IPS-NIHi7 (cell line): ENCODE results near the gene ANXA9.
A peak's percentile ranks its signal among the peaks of the same experiment; 100 is the strongest.

Experiments used
- DNase-seq: peaks from one replicate; pipeline ENCODE4 v3.0.0; 2012; ENCODE audit warnings: mixed read lengths; ENCODE audit errors: extremely low spot score

ANXA9 gene

GRCh38 chr1:151003180-151003579 is 21.1 kb downstream of the ANXA9 start:
- no peak for DNase-seq

GRCh38 chr1:151005729-151006319 is 23.7 kb downstream of the ANXA9 start:
- DNase-seq, result no peak

DNA sequence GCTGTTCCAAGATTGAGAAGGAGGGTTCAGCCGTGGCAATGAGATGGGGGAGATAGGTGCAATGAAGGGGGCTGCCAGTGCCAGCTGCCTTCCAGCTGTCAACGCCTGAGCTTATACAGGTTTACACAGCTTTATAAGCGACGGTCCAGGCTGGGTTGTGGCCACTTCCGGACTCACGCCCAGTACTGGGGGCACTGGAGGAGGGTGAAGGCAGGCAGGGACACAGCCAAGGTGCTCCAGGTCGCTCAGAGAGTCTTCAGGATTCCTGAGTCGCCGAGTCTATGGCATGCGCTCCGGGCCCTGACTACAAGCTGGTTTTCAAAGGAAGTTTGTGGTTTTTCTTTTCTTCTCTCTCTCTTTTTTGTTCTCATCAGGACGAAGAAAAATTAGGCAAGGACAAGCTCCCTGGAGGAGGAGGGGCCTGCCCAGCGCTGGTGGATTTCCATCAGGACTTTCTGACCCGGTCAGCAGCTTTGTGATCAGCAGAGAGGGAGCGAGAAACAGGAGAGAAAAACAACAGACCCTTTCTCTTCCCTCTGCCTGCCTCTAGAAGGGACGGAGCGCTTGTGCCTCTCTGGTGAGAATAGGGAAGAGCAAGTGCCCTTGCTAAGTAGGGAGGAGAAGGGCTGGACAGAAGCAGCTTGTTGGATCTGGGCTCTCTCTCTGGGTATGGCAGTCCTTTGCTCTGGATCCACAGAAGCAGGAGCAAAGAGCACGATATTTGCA is 24.4 kb downstream of the ANXA9 start, which contains the start of gene MINDY1:
Gene MINDY1 (minus strand): TSS at position 576 of the 726 bp plus-strand sequence. CDS start 4,285 bp downstream, outside the sequence.
- DNase-seq, result peak; percentile 85

- no peak for DNase-seq
Measured at GRCh38 chr1:151007853-151008243, 25.8 kb downstream of the ANXA9 start.

GRCh38 chr1:151008244-151009205 is 26.4 kb downstream of the ANXA9 start, which contains the start of gene PRUNE1:
Gene PRUNE1 (plus strand): TSS chr1:151008449. CDS start chr1:151008633, 184 bp downstream.
- peak; percentile 99 for DNase-seq

- DNase-seq, result no peak
Measured at GRCh38 chr1:151009206-151009587, 27.1 kb downstream of the ANXA9 start.

GRCh38 chr1:151009674-151010345 is 27.7 kb downstream of the ANXA9 start:
- no peak for DNase-seq

- no peak for DNase-seq
Measured at GRCh38 chr1:151010346-151010726, 28.2 kb downstream of the ANXA9 start.

GRCh38 chr1:151011154-151011850 is 29.2 kb downstream of the ANXA9 start:
- DNase-seq, result no peak

DNA sequence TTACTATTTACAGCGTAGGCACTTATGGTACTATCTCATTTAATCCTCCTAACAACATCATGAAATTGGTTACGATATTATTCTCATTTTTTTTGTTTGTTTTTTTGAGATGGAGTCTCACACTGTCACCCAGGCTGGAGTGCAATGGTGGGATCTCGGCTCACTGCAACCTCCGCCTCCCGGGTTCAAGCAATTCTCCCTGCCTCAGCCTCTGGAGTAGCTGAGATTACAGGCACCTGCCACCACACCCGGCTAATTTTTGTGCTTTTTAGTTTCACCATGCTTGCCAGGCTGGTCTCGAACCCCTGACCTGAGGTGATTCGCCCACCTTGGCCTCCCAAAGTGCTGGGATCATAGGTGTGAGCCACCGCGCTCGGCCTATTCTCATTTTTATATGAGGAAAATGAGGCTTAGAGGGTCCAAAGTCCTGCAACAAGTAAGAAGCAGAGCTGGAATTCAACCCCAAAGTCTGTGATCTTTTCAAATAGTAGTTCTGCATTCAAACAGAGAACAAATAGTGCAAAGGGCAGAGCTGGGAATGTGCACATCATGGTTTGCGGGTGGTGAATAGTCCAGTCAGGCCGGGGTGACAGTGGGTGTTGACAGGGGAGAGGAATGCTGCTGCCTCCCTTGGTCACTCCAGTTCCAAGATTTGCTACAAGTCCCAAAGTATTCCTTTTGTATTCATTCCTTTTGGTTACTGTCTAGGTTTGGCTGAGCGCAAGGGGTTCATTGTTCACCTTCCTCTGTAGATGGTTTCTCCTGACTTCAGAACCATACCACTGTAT is 30.8 kb downstream of the ANXA9 start:
- no peak for DNase-seq

DNA sequence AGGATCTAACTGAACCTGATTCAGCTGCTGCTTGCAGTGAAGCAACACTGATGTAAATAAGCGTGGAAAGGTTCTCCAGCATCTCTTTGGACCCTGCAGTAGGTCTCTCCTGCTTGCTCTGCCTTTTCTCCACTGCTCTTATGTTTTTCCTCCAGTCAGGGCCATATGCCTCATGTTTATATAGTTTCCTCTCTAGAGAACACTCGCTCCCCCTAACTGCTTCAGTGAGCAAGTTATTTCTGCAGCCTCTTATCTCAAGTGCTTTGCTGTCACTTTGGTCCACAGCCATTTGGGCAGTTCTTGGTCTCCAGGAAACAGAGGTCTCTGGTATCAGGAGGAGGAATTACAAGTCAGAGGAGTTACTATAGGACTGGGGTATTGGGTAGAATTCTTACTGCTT is 31.4 kb downstream of the ANXA9 start:
- no peak for DNase-seq

DNA sequence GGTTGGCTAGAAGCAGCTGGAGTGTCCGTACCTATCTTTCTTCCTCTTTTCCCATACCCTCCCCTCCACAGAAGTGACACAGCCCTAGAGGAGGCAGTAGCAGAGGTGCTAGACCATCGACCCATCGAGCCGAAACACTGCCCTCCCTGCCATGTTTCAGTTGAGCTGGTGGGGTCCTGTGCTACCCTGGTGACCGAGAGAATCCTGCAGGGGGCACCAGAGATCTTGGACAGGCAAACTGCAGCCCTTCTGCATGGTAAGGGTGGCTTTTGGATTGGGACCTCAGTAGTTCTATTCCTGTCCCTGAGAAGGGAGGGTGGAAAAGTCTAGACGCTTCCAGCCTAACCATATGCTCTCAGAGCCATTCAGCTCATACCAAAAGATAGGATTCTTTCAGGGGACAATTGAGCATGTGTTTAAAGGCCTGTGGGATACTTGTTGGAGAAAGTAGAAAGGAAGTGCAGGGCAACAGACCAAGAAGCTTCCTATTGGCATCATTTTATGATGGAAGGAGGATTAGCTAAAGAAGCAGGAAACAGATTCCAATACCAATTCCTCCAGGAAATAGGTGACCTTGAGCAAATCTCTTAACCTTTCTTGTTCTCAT is 42.6 kb downstream of the ANXA9 start:
- DNase-seq, result peak; percentile 95

- DNase-seq, result no peak
Measured at GRCh38 chr1:151026460-151026859, 44.4 kb downstream of the ANXA9 start.

DNA sequence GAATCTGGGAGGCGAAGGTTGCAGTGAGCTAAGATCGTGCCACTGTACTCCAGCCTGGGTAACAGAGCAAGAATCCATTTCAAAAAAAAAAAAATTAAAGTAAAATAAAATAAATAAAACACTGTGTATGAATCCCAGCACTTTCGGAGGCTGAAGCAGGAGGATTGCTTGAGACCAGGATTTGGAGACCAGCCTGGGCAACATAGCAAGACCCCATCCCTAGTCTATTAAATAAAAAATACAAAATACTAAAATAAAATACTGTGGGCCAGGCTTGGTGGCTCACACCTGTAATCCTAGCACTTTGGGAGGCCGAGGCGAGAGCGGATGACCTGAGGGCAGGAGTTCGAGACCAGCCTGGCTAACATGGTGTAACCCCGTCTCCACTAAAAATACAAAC is 50.1 kb downstream of the ANXA9 start:
- no peak for DNase-seq

DNA sequence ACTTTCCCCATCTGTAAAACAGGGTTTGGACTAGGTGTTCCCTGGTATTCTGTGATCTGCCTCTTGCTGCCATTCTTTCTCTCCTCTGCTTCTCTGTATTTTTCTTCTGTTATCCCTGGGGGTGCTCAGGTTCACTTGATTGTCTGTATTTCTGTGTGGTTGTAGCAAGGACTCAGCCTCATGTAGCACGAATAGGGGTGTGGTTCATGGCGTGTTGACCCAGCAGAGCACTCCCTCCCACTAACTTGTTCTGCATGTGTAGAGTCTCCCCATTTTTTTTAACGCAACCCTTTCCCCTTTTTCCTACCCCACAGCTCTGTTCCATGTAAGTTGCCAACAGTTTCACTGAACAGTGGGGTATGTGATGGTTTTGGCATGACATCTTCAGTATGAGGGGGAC is 53.1 kb downstream of the ANXA9 start:
- DNase-seq, result no peak

GRCh38 chr1:151036356-151036755 is 54.3 kb downstream of the ANXA9 start, which contains the start of gene BNIPL:
Gene BNIPL (plus strand): TSS chr1:151036586. CDS start chr1:151036726, 140 bp downstream.
- peak; percentile 38 for DNase-seq

DNA sequence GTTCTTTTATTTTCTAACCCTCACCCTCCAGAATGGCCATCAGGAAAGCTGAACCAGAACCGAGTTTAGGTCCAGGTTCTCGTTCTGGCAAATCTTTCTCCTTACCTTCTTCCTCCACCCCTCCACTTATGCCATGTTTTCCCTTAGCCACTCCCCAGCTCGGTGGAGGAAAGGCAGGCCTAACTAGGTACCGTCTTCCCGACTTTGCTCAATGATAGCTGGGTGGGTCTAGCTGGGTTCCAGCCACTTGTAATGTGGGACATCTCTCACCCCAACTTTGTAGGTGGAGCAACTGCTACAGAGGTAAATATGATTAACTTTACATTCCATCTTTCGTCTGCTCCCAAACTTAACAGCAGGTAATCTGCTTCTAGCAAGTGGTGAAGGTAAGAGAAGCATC is 54.9 kb downstream of the ANXA9 start:
- DNase-seq, result no peak

DNA sequence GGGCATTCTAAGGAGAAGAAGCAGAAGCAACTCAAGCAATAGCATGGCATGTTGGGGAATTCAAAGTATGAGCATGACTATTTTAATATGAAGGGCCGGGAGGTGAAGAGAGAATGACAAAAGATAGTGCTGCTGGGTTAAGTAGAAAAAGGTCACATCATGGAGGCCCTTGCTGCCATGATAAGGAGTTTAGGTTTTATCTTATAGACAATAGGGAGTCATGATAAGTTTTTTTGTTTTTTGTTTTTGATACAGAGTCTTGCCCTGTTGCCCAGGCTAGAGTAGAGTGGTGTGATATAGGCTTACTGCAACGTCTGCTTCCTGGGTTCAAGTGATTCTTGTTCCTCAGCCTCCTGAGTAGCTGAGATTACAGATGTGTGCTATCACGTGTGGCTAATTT is 57.4 kb downstream of the ANXA9 start:
- DNase-seq, result no peak

- no peak for DNase-seq
Measured at GRCh38 chr1:151043163-151043562, 61.1 kb downstream of the ANXA9 start.
